Measurements from ENCODE around the gene COL23A1.

COL23A1 gene

DNA sequence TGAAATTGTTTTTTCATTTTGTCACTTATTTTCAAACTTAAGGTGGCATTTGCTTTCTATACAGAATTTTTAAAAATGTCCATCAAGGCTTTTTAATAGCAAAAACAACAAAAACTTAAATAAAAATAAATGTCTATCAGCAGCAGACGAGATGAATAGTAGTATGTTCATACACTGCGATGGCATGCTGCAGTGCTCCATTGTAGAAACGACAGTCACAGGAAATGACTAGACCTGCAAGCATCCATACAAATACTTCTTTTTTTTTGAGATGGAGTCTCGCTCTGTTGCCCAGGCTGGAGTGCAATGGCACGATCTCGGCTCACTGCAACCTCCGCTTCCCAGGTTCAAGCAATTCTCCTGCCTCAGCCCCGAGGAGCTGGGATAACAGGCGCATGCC, 41.4 kb downstream of the COL23A1 start:
- Mint-ChIP-seq H3K9me3 (no peaks in the 10 kb centered on the region), H3K4me3 (no peak overlapping the region), H3K36me3 (no peaks in the 10 kb centered on the region), H3K27ac (no peak overlapping the region), H3K27me3 (peaks cover 1% of the 10 kb centered on the region), H3K4me1 (peaks cover 5% of the 10 kb centered on the region)

DNA sequence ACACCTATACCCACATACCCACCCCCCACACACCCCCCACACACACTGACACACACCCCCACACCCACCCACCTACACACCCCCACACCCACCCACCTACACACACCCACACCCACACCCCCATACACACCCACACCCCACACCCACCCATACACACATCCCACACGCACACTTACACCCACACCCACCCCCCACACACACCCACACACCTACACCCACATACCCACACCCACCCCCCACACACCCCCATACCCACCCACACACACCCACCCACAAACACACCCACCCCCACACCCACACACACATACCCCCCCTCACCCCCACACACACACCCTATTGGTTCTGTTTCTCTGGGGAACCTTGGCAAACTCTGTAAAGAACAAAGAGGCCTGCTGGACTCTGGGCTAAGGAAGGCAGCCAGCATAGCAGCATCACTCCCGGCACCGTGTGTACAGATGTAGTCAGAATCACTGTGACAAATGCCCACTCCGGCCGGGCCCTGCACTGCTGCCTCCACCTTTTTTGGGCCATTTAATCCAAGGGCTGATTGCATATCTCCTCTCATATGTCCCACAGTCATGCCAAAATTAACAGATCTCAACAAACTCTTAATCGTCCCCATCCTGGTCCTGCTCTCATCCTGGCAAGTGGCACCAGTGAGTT, 42.3 kb downstream of the COL23A1 start:
- Mint-ChIP-seq H3K4me1 (peaks cover 5% of the 10 kb centered on the region), H3K4me3 (no peak overlapping the region), H3K36me3 (no peaks in the 10 kb centered on the region), H3K27me3 (peaks cover 1% of the 10 kb centered on the region), H3K27ac (peak overlapping the region; percentile 69), H3K9me3 (no peaks in the 10 kb centered on the region)

DNA sequence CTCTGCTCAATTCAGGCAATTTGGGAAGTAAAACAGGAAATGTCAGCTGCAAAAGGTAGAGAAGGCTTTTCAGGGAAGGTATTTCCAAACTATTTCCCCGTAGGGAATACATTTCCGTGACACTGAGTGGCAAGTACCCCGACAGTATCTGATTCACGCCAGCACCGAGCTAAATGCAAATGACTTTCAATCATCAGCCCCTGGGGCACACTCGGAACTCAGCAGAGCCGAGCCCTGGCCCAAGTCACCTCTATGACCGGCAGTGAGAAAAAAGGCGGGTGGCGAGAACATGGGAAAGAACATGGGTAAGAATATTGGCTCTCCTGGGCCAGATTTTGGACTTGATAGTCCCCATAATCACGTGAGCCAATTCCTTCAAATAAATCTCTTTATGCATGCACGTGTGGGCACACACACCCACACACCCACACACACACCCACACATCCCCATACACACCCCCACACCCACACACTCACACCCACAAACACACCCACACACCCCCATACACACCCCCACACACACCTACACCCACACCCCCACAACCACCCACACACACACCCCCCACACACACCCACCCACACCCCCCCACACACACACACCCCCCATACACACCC, 43.0 kb downstream of the COL23A1 start:
- Mint-ChIP-seq H3K9me3 (no peaks in the 10 kb centered on the region), H3K36me3 (no peaks in the 10 kb centered on the region), H3K27ac (no peak overlapping the region), H3K27me3 (peaks cover 1% of the 10 kb centered on the region), H3K4me1 (peaks cover 5% of the 10 kb centered on the region), H3K4me3 (no peak overlapping the region)

DNA sequence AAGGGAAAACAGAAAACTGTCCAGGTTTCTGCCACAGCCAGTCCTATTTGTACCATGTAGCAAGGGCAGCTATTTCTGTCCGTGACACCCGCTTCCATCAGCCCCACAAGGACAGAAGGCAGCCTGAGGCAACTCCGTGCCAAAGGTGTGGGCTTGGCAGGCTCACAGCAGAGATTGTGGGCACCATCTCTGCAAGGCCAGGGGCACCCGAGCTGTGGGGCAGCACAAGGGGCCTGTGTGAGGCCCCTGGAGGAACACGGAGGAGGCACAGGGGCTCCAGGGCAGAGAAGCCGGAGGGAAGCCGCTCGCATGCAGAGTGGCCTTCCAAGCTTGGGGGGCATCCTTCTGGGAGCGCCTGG, 43.5 kb downstream of the COL23A1 start:
- Mint-ChIP-seq H3K4me3 (no peak overlapping the region), H3K27ac (no peak overlapping the region), H3K27me3 (no peaks in the 10 kb centered on the region), H3K36me3 (no peaks in the 10 kb centered on the region), H3K9me3 (no peaks in the 10 kb centered on the region), H3K4me1 (peaks cover 5% of the 10 kb centered on the region)

DNA sequence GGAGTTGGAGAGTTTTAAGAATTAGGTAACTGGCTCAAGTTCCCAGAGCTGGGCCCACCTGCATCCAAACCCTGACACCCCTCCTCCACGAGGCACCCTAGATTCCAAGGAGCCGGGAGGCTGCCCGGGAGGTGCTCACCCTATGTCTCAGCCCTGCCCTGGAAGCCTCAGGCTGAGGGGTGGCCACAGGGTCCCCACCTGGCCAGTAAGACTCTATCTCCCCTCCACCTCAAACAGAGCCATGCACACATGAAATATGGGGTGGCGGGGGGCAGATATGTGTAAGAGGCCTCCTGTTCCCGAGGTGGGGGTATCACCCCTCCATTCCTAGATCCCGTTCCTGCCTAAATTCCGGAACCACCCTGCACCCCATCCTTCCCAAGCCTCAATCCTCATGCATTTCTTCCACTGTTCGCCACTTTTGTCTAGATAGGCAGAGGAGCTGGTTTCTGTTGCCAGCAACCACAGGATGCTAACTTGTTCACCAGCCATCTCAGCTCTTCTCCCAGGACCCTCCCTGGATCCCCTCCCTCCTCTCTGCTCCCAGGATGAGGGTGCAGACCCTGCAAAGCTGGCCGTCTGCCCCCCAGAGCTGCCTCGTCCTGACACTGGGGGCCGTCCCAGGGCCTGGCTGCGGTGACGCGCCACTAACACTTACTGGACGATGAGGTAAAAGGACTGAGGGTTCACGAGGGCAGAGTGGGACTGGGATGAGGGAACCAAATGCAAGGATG, 44.1 kb downstream of the COL23A1 start:
- Mint-ChIP-seq H3K27me3 (no peaks in the 10 kb centered on the region), H3K4me1 (peaks cover 5% of the 10 kb centered on the region), H3K36me3 (no peaks in the 10 kb centered on the region), H3K9me3 (no peaks in the 10 kb centered on the region), H3K4me3 (no peak overlapping the region), H3K27ac (no peak overlapping the region)

DNA sequence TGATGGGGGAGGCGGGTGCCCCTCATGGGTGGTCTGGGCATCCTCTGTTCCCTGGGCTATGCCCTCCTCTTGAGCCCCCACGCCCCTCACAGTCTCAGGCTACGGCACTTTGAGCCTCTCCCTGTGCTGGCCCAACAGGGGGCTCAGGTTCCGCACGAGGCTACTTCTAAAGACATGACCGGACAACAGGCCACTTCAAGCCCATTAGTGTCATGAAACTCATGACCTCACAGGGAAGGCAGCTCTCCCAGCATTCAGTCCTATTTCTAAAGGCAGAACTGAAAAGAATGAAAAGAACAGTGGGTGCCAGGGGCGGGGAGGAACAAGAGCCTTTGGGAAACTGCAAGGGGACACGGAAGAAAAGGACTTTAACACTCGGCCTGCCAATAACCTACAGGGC, 45.0 kb downstream of the COL23A1 start:
- Mint-ChIP-seq H3K4me3 (no peak overlapping the region), H3K27ac (no peak overlapping the region), H3K4me1 (peaks cover 5% of the 10 kb centered on the region), H3K9me3 (no peaks in the 10 kb centered on the region), H3K27me3 (no peaks in the 10 kb centered on the region), H3K36me3 (no peaks in the 10 kb centered on the region)

DNA sequence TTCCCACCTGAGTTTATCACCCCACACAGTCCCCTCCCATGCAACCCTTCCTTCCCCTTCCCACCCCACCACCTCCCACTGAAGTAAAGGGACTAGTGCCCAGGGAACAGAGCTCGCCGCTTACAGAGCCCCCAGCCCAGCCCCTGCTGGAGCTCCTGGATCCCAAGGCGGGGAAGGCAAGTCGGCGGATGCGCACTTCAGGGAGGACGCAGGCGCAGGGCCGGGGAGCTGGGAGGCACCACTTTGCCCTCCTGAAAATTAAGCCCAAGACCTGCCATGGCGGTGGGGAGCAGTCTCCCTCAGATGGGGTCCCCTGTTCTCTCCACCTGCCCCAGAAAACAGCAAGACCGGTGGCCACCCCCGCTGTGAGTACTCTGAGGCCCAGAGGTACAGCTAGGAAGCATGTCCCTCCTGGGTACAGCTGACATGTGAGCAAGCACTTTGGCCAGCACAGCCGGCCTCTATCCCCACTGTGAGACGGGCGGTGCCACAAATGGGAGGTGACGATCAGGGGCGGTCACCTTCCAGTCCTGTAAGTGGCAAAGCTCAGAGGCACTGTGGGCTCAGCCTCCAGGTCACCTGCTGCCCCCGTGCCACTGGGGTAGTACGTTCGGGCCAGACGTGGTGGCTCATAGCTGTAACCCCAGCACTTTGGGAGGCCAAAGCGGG, 45.9 kb downstream of the COL23A1 start:
- Mint-ChIP-seq H3K36me3 (no peaks in the 10 kb centered on the region), H3K9me3 (no peaks in the 10 kb centered on the region), H3K4me3 (no peak overlapping the region), H3K27ac (no peak overlapping the region), H3K27me3 (no peaks in the 10 kb centered on the region), H3K4me1 (peaks cover 5% of the 10 kb centered on the region)

DNA sequence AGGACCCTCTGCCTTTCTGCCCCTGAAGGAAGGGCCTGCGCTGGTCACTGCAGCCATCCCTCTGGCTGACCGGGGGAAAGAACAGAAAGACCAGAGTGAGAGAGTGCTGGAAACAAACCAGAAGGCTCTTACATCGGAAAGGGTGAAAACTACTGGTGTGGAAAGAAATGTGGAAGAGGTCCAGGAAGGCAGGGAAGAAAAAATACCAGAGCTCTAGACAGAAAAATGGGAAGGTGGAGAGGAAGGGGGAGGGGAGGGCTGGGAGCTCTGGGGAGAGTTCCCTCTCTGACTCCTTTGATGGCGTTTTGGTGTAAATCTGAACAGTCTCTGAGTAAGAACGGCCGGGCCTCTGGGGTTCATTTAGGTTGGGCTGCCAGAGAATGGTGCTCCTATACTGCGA, 47.7 kb downstream of the COL23A1 start:
- H3K4me3 Mint-ChIP-seq: no peak overlapping the region
- H3K9me3 Mint-ChIP-seq: no peaks in the 10 kb centered on the region
- no peaks in the 10 kb centered on the region for H3K36me3 Mint-ChIP-seq
- no peaks in the 10 kb centered on the region for H3K27me3 Mint-ChIP-seq
- no peak overlapping the region for H3K27ac Mint-ChIP-seq
- no peaks in the 10 kb centered on the region for H3K4me1 Mint-ChIP-seq

DNA sequence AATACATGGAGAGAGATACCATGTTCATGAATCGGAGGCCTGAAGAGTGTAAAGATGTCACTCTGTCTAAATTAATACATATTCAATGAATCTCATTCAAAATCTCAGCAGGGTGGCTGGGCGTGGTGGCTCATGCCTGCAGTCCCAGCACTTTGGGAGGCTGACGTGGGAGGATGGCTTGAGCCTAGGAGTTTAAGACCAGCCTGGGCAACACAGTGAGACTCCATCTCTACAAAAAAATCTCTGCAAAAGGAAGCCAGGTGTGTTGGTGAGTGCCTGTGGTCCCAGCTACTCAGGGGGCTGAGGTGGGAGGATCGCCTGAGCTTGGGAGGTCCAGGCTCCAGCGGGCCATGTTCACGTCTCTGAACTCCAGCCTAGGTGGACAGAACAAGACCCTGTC, 49.7 kb downstream of the COL23A1 start:
- no peak overlapping the region for H3K4me3 Mint-ChIP-seq
- H3K27me3 Mint-ChIP-seq: no peaks in the 10 kb centered on the region
- no peaks in the 10 kb centered on the region for H3K4me1 Mint-ChIP-seq
- no peaks in the 10 kb centered on the region for H3K36me3 Mint-ChIP-seq
- no peak overlapping the region for H3K27ac Mint-ChIP-seq
- H3K9me3 Mint-ChIP-seq: no peaks in the 10 kb centered on the region

DNA sequence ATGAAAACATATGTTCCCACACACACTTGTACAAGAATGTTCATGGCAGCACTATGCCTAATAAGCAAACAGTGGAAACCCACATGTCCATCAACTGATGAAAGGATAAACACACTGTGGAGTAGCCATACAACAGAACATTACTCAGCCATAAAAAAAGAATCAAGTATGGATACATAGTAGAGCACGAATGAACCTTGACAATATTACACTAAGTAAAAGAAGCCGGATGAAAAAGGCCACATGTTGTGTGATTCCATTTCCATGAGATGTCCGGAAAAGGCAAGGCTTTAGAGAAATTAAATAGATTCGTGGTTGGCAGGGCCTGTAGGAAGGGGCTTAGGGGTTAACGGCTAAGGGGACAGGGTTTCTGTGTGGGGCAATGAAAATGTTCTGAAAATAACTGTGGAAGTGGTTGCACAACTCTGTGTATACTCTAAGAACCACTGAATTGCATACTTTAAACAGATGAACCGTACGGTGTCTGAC, 51.4 kb downstream of the COL23A1 start:
- no peaks in the 10 kb centered on the region for H3K36me3 Mint-ChIP-seq
- H3K4me1 Mint-ChIP-seq: no peaks in the 10 kb centered on the region
- H3K4me3 Mint-ChIP-seq: no peak overlapping the region
- H3K27me3 Mint-ChIP-seq: no peaks in the 10 kb centered on the region
- no peak overlapping the region for H3K27ac Mint-ChIP-seq
- no peaks in the 10 kb centered on the region for H3K9me3 Mint-ChIP-seq

DNA sequence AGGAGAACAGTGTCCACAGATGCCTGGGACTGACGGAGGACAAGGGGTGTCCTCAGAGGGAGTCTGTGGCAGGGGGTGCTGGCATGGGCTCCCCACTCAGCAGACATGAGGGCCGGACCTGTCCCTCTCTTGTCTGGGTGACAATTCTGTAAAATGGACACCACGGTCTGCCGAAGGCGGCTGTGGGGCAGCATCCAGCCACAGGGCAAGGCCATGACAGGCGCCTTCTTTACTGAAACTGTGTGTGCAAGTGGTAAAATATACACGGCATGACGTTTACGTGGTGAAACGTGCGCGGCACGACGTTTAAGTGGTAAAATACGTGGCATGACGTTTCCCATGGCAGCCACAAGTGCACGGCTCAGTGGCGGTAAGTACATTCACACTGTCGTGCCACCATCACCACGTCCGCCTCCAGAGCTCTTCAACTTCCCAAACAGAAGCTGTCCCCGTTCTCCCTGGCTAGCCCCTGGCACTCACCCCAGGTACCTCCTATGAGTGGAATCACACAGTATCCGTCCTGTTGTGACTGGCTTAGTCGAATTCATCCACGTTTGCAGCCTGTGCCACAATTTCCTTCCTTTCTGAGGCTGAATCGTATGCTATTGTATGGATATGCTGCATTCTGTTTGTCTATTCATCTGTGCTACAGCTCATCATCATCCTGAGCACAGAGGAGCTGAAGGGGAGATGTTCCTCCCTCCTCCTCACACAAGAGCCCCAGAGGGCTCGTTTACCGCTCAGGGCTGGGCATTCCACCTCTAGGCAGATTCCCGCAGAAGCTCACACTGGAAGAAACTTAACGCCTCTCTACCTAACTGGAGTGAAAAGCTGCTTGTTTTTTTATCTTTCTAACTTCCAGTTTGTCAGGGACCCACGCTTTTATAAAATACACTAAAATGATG, 52.5 kb downstream of the COL23A1 start:
- H3K36me3 Mint-ChIP-seq: no peaks in the 10 kb centered on the region
- no peaks in the 10 kb centered on the region for H3K4me1 Mint-ChIP-seq

DNA sequence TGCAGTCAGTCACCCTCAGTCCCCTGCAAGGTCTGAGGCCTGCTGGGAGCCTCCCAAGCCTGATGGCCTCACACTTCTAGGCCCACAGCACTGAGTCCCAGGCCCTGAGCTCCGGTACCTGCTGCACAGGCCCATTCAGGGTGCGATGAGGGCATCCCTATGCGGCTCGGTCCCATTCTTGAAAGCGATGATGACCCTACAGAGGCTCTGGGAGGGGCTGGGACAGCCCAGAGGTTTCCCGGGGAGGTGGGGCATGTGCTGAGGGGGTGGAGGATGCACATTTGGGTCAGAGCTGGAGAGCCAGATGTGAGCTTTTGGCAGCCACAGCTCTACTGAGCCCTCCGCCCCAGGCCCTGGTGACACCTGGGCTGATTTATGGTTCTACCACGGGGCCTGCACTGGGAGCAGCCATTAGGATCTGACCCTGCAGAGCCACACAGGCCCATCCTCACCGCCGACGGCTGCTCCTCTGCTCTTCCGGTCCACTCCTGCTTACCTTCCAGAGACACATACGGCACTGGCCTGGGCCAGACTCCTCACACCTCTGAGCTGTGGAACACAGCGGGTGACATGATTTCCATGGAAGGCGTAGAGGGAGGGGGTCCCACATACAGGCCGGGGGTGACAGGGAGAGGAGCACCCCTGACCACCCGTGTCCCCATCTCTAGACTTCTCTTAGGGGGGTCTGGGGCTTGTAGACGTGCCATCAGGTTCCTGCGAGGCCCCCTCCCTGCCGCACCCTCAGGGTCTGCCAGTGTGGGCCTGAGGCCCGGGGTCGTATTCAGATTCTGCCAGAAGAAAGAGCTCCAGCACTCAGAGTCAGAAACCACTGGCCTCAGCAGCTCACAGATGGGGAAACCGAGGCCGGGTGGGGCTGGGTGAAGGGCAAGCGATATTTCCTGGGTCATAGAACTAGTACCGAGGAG, 53.4 kb downstream of the COL23A1 start:
- Mint-ChIP-seq H3K27me3 (no peaks in the 10 kb centered on the region), H3K36me3 (no peaks in the 10 kb centered on the region), H3K27ac (no peak overlapping the region), H3K4me1 (no peaks in the 10 kb centered on the region), H3K4me3 (no peak overlapping the region), H3K9me3 (no peaks in the 10 kb centered on the region)

More for the DNA sequence above, 52.5 kb downstream of the COL23A1 start:
- Mint-ChIP-seq H3K27me3 (no peaks in the 10 kb centered on the region), H3K9me3 (no peaks in the 10 kb centered on the region), H3K4me3 (no peak overlapping the region), H3K27ac (no peak overlapping the region)

DNA sequence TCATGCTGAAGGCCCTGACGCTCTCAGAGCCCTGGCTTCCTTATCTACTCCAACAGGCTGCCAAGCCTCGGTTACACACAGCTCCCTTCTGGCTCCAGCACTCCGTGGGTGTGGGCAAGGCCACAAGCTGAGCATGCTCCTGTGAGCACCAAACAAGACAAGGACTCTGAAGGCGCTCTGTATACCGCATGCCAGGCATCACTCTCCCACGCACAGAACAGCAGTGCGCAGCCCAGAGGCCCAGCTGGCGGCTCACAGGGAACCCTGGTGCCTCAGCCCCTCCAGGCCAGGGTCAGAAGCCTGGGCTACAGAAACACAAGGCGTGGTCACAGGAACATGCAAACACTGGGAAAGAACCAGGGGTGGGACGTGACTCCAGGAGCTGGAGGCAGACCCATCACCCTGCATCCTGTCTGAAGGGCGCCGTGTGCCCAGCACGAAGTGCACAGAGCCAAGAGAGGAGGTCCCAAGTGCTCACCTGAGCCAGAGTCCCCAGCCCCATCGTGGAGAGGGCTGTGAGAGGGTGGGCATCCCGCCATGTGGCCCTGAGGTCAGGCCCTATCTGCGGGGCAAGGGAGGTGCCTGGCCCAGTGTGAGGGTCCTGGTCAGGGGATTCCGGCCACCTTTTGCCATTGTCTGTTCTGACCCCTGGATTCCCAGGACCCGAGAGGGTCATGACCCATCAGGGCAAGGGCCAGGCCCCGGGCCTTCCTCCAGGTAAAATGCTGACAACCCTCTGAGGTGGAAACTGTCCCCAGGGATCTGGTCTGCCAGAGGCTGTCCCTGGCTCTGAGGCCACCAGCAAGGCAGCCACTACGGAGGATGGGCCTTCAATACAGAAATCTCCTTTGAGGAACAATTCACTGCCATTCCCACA, 54.7 kb downstream of the COL23A1 start:
- Mint-ChIP-seq H3K36me3 (no peaks in the 10 kb centered on the region), H3K4me1 (no peaks in the 10 kb centered on the region), H3K4me3 (no peak overlapping the region), H3K27me3 (no peaks in the 10 kb centered on the region), H3K9me3 (no peaks in the 10 kb centered on the region), H3K27ac (no peak overlapping the region)
